Vagina (tissue), 2 donors: ENCODE measurements around the gene BCL7B. TPM values are rescaled to one million over a fixed set of nuclear protein-coding genes. Genes with fewer than 3 reads are reported as not detected.
"Not testable (repeated sequence)": the region's sequence is repeated elsewhere in the genome, so short reads cannot be mapped to it uniquely, and the experiment has no call there.

Experiments used
- DNase-seq, 2 donors: peaks; one replicate each; pipeline ENCODE4 v3.0.0-alpha.2; 2017; ENCODE audit errors: extremely low spot score in 2 of 2
- H3K27ac ChIP-seq: fragments of 200-600 bp; sonication (generic); one replicate; pipeline ENCODE4 v1.5.1; 2019
- H3K27me3 ChIP-seq: fragments of 200-600 bp; sonication (generic); one replicate; pipeline ENCODE4 v1.5.1; 2019
- H3K36me3 ChIP-seq, 2 donors: fragments of 200-600 bp; sonication (generic); one replicate each; pipeline ENCODE4 v1.5.1; 2017 to 2019
- H3K4me1 ChIP-seq: fragments of 200-600 bp; sonication (generic); one replicate; pipeline ENCODE4 v1.5.1; 2019
- H3K4me3 ChIP-seq, 2 donors: fragments of 200-600 bp; sonication (generic); 1 replicate in 1 of 2; 2 replicates in 1 of 2; pipeline ENCODE4 v1.5.1; 2016 to 2019
- H3K9me3 ChIP-seq: fragments of 200-600 bp; sonication (generic); one replicate; pipeline ENCODE4 v1.5.1; 2019
- POLR2A ChIP-seq, 2 donors: fragments of 450-650 bp; IDR thresholded peaks; one replicate each; pipeline ENCODE4 v1.6.1; 2017; ENCODE audit warnings: antibody characterized with exemption in 2 of 2, mild to moderate bottlenecking in 2 of 2, moderate library complexity in 2 of 2
- POLR2AphosphoS5 ChIP-seq, 2 donors: sonication (generic); formaldehyde crosslinking; IDR thresholded peaks; one replicate each; pipeline ENCODE4 v1.9.0; 2017; ENCODE audit warnings: antibody characterized with exemption in 2 of 2, mild to moderate bottlenecking in 2 of 2, low read depth in 1 of 2; ENCODE audit not compliant: insufficient read depth in 1 of 2
- intact Hi-C: fragments of 100-400 bp; cut with DNase I; formaldehyde crosslinking; loops from one replicate; pipeline ENCODE4 v1.15.1; 2023
- total RNA-seq: library from RNA; depleted of rRNA; stranded (reverse); fragments of >200 nt; gene quantifications from one replicate; pipeline ENCODE4 v1.2.3, GENCODE V29; 2016
- TF ChIP-seq, protein P1 (sequence below), 3 experiments: fragments of 450-650 bp in 2 of 3; fragments of 200-600 bp in 1 of 3; sonication (generic) in 1 of 3; IDR thresholded peaks; one replicate each; pipeline ENCODE4 v1.5.1; 2017 to 2019; ENCODE audit warnings: antibody characterized with exemption in 3 of 3, mild to moderate bottlenecking in 2 of 3, moderate library complexity in 2 of 3

Gene BCL7B
- total RNA-seq, 1 donor from 2014 or later, result 57.0 TPM

GRCh38 chr7:73570977-73571376 is 13.5 kb upstream of the BCL7B start:
- Histone ChIP-seq H3K27ac (no peak overlapping the region), H3K4me1 (peaks cover 5% of the 10 kb centered on the region), H3K27me3 (no peaks in the 10 kb centered on the region), H3K4me3 (no peak overlapping the region), H3K36me3 (peaks cover 4 to 54% of the 10 kb centered on the region in 2 donors), H3K9me3 (no peaks in the 10 kb centered on the region)
- TF ChIP-seq POLR2A (IDR thresholded peaks at IDR 0.05) (no peak), POLR2AphosphoS5 (IDR thresholded peaks at IDR 0.05; ENCODE audit: insufficient read depth in 1 of 2, low read depth in 1 of 2) (no peak)
- TF ChIP-seq, protein P1, sequence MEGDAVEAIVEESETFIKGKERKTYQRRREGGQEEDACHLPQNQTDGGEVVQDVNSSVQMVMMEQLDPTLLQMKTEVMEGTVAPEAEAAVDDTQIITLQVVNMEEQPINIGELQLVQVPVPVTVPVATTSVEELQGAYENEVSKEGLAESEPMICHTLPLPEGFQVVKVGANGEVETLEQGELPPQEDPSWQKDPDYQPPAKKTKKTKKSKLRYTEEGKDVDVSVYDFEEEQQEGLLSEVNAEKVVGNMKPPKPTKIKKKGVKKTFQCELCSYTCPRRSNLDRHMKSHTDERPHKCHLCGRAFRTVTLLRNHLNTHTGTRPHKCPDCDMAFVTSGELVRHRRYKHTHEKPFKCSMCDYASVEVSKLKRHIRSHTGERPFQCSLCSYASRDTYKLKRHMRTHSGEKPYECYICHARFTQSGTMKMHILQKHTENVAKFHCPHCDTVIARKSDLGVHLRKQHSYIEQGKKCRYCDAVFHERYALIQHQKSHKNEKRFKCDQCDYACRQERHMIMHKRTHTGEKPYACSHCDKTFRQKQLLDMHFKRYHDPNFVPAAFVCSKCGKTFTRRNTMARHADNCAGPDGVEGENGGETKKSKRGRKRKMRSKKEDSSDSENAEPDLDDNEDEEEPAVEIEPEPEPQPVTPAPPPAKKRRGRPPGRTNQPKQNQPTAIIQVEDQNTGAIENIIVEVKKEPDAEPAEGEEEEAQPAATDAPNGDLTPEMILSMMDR (IDR thresholded peaks at IDR 0.05), result no peak
- intact Hi-C loops, result no loop called here
- no peak for DNase-seq

GRCh38 chr7:73570521-73570920 is 13.0 kb upstream of the BCL7B start:
- no peaks in the 10 kb centered on the region for H3K9me3 ChIP-seq
- H3K4me3 ChIP-seq, result no peak overlapping the region
- H3K27me3 ChIP-seq, result no peaks in the 10 kb centered on the region
- DNase-seq, result no peak
- H3K4me1 ChIP-seq, result peaks cover under 1% of the 10 kb centered on the region
- peaks cover 4 to 54% of the 10 kb centered on the region in 2 donors for H3K36me3 ChIP-seq
- no peak overlapping the region for H3K27ac ChIP-seq
- intact Hi-C loops, result no loop called here
- TF ChIP-seq POLR2AphosphoS5 (IDR thresholded peaks at IDR 0.05; ENCODE audit: insufficient read depth in 1 of 2, low read depth in 1 of 2) (no peak), POLR2A (IDR thresholded peaks at IDR 0.05) (no peak)
- TF ChIP-seq, protein P1 (IDR thresholded peaks at IDR 0.05), result no peak

DNA sequence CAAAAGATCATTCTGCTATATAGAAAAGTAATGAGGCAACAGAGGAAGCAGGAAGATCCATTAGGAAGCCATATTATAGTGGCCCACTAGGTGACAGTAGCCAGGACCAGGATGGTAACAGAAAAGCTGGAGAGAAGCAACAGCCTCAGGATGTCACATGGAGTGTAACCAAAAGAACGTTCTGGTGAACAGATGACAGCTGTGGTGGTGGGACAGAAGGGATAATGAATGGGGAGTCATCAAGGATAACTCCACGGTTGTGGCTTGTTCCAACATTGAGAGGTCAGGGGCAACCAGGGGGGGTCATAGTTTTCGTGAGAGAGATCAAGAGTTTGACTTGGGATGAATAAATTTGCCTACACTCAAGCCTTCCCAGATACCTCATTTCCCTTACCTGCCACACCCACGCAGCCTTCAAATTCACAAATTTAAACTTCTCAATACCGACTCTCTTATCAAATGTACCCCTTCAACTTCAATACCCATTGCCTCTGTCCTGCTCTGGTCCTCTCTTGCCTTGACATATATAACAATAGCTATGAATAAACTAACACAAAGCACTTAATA is 11.6 kb upstream of the BCL7B start:
- H3K27me3 ChIP-seq, result no peaks in the 10 kb centered on the region
- H3K4me1 ChIP-seq, result no peaks in the 10 kb centered on the region
- H3K9me3 ChIP-seq, result no peaks in the 10 kb centered on the region
- no peak overlapping the region for H3K4me3 ChIP-seq
- H3K36me3 ChIP-seq, result peaks cover 0 to 45% of the 10 kb centered on the region in 2 donors
- intact Hi-C loops, result no loop called here
- TF ChIP-seq POLR2A (IDR thresholded peaks at IDR 0.05), result no peak
- no peak for TF ChIP-seq POLR2AphosphoS5 (IDR thresholded peaks at IDR 0.05; ENCODE audit: insufficient read depth in 1 of 2, low read depth in 1 of 2)
- TF ChIP-seq, protein P1 (IDR thresholded peaks at IDR 0.05), result no peak
- no peak for DNase-seq
- H3K27ac ChIP-seq, result no peak overlapping the region

GRCh38 chr7:73567846-73568685 is 10.6 kb upstream of the BCL7B start:
- TF ChIP-seq POLR2AphosphoS5 (IDR thresholded peaks at IDR 0.05; ENCODE audit: insufficient read depth in 1 of 2, low read depth in 1 of 2), result no peak
- TF ChIP-seq, protein P1 (IDR thresholded peaks at IDR 0.05), result no peak
- no peak for TF ChIP-seq POLR2A (IDR thresholded peaks at IDR 0.05)
- intact Hi-C loops, result no loop called here
- H3K27me3 ChIP-seq, result no peaks in the 10 kb centered on the region
- H3K9me3 ChIP-seq, result no peaks in the 10 kb centered on the region
- no peak for DNase-seq
- no peak overlapping the region for H3K27ac ChIP-seq
- H3K36me3 ChIP-seq, result peaks cover 0 to 34% of the 10 kb centered on the region in 2 donors
- H3K4me3 ChIP-seq, result no peak overlapping the region
- no peaks in the 10 kb centered on the region for H3K4me1 ChIP-seq

- no peaks in the 10 kb centered on the region for H3K9me3 ChIP-seq
- no peaks in the 10 kb centered on the region for H3K4me1 ChIP-seq
- intact Hi-C loops, result no loop called here
- peaks cover 0 to 25% of the 10 kb centered on the region in 2 donors for H3K36me3 ChIP-seq
- no peak overlapping the region for H3K27ac ChIP-seq
- TF ChIP-seq, protein P1 (IDR thresholded peaks at IDR 0.05), result no peak
- TF ChIP-seq POLR2A (IDR thresholded peaks at IDR 0.05), result no peak
- no peak for TF ChIP-seq POLR2AphosphoS5 (IDR thresholded peaks at IDR 0.05; ENCODE audit: insufficient read depth in 1 of 2, low read depth in 1 of 2)
- no peaks in the 10 kb centered on the region for H3K27me3 ChIP-seq
- no peak overlapping the region for H3K4me3 ChIP-seq
- no peak for DNase-seq
Measured at GRCh38 chr7:73567140-73567539, 9.7 kb upstream of the BCL7B start.

DNA sequence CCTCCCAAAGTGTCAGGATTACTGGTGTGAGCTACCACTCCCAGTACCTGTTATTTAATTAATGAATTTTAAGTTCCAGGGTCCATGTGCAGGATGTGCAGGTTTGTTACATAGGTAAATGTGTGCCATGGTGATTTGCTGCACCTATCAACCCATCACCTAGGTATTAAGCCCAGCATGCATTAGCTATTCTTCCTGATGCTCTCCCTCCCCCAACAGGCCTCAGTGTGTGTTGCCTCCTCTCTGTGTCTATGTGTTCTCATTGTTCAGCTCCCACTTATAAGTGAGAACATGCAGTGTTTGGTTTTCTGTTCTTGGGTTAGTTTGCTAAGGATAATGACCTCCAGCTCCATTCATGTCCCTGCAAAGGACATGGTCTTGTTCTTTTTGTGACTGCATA is 8.9 kb upstream of the BCL7B start:
- DNase-seq, H3K9me3 ChIP-seq, H3K4me3 ChIP-seq, H3K27ac ChIP-seq, H3K4me1 ChIP-seq, H3K27me3 ChIP-seq, intact Hi-C loops: not testable (repeated sequence)
- H3K36me3 ChIP-seq, result peaks cover 0 to 18% of the 10 kb centered on the region in 2 donors
